ENCODE results near the gene PTGIS. TPM values are rescaled to one million over a fixed set of nuclear protein-coding genes. Genes with fewer than 3 reads are reported as not detected.

PTGIS gene
- total and polyA plus RNA-seq, 2 donors (not counting 1 experiment from before 2014, with no cell fraction given) = not detected

DNA sequence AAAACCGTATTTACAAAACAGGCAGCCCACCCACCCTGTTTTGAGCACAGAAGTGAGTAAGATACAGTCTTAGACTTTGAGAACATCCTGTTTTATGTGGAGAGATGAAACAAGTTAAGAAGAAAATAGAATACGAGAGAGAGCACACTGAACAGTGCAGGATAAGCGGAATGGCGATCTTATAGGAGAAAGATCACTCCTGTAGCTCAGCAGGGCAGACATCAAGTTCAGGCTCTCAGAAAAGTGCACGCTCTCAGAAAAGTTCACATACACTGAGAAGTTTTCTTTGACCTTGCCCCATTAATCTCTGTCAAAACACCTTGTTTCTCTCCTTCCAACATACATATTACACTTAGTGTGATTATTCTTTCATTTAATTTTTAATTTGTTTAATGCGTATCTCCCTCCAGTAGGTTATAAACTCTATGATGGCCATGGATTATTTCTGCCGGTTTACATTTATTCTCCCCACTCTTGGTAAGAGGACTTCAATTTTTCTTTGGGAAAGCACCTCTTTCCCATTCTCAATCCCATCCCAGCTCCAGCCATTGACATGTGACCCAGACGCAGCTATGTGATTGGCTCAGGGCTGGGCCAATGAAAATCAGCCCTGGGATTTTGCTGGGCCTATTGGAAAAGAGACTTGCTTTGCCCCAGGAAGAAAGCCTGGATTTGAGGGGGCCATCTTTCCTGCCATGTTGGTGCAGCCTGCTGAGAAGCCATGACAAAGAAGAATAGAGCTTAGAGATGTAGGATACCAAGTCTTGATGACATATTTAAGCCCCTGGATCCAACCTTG is 101.6 kb downstream of the PTGIS start:
- Mint-ChIP-seq H3K4me1 (no peaks in the 10 kb centered on the region), H3K9me3 (ENCODE audit: insufficient read depth) (no peaks in the 10 kb centered on the region), H3K4me3 (no peak overlapping the region), H3K27ac (no peak overlapping the region), H3K27me3 (peaks cover 57% of the 10 kb centered on the region)
- Histone ChIP-seq H3K36me3 (replicated peaks in 1 of 2; ENCODE audit: control extremely low read depth in 1 of 2, control insufficient read depth in 1 of 2, extremely low read depth in 1 of 2, insufficient read depth in 2 of 2, low read length in 1 of 2) (no peaks in the 10 kb centered on the region), H3K27ac (ENCODE audit: low read length in 2 of 2) (no peak overlapping the region), H3K4me1 (ENCODE audit: control insufficient read depth in 2 of 2, insufficient read depth in 2 of 2, low read length in 2 of 2) (no peaks in the 10 kb centered on the region), H3K79me2 (ENCODE audit: control insufficient read depth, insufficient read depth, low read length) (no peaks in the 10 kb centered on the region), H3K9me3 (ENCODE audit: control extremely low read depth in 1 of 3, control insufficient read depth in 2 of 3, insufficient read depth in 1 of 3, low read length in 2 of 3) (no peaks in the 10 kb centered on the region), H3K4me2 (replicated peaks; ENCODE audit: low read depth, low read length, poor library complexity, severe bottlenecking) (no peak overlapping the region), H2AFZ (ENCODE audit: insufficient read depth, low read depth, low read length, poor library complexity, severe bottlenecking) (no peak overlapping the region), H3K9ac (ENCODE audit: low read length) (no peak overlapping the region), H3K27me3 (replicated peaks in 1 of 4; ENCODE audit: control extremely low read depth in 1 of 4, control insufficient read depth in 3 of 4, insufficient read depth in 4 of 4, low read length in 3 of 4) (peaks cover 0 to 18% (median 2%) of the 10 kb centered on the region in 4 experiments), H4K20me1 (ENCODE audit: control insufficient read depth, insufficient read depth, low read length, poor library complexity, severe bottlenecking) (no peaks in the 10 kb centered on the region), H3K4me3 (ENCODE audit: control extremely low read depth in 1 of 5, extremely low read depth in 1 of 5, insufficient read depth in 1 of 5, low read depth in 2 of 5, low read length in 4 of 5) (no peak overlapping the region)
- no peak for TF ChIP-seq EZH2 (IDR thresholded peaks at IDR 0.05; ENCODE audit: borderline replicate concordance, insufficient read depth, low read depth, low read length, poor library complexity, severe bottlenecking)
- TF ChIP-seq, protein P1, sequence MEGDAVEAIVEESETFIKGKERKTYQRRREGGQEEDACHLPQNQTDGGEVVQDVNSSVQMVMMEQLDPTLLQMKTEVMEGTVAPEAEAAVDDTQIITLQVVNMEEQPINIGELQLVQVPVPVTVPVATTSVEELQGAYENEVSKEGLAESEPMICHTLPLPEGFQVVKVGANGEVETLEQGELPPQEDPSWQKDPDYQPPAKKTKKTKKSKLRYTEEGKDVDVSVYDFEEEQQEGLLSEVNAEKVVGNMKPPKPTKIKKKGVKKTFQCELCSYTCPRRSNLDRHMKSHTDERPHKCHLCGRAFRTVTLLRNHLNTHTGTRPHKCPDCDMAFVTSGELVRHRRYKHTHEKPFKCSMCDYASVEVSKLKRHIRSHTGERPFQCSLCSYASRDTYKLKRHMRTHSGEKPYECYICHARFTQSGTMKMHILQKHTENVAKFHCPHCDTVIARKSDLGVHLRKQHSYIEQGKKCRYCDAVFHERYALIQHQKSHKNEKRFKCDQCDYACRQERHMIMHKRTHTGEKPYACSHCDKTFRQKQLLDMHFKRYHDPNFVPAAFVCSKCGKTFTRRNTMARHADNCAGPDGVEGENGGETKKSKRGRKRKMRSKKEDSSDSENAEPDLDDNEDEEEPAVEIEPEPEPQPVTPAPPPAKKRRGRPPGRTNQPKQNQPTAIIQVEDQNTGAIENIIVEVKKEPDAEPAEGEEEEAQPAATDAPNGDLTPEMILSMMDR (IDR thresholded peaks at IDR 0.05) = no peak
- ATAC-seq (ENCODE audit: low read depth) (no peak), DNase-seq (no peak)
- CTCF ChIA-PET = no interaction called here
- intact Hi-C loops (cut with micrococcal nuclease) = no loop called here
- WGBS (ENCODE audit: insufficient coverage) = 91% methylated on average over 4 of the region's 8 CpGs
- POLR2A ChIA-PET = no interaction called here

DNA sequence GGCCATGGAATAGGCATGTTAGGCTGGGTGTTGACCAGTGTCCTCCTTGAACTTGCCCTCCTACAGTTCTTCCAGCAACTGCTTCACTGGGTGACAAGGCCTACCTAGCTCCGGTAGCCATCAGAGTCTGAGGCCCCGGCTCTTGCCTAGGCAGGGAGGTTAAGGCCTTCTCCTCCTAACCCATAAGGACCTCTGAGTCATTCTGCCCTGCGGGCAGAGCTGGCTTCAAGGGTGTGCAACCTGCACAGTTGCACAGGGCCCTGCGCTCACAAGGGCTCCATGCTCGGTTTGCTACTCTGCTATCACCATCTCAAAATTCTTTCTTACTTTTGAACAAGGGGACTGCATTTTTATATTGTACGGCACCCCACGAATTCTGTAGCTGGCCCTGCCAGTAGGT is 103.4 kb downstream of the PTGIS start:
- H3K27ac Mint-ChIP-seq = no peak overlapping the region
- Histone ChIP-seq H3K79me2 (ENCODE audit: control insufficient read depth, insufficient read depth, low read length) (no peaks in the 10 kb centered on the region), H2AFZ (ENCODE audit: insufficient read depth, low read depth, low read length, poor library complexity, severe bottlenecking) (no peak overlapping the region), H4K20me1 (ENCODE audit: control insufficient read depth, insufficient read depth, low read length, poor library complexity, severe bottlenecking) (no peaks in the 10 kb centered on the region), H3K9ac (ENCODE audit: low read length) (no peak overlapping the region), H3K4me3 (ENCODE audit: control extremely low read depth in 1 of 5, extremely low read depth in 1 of 5, insufficient read depth in 1 of 5, low read depth in 2 of 5, low read length in 4 of 5) (no peak overlapping the region), H3K4me1 (ENCODE audit: control insufficient read depth in 2 of 2, insufficient read depth in 2 of 2, low read length in 2 of 2) (no peaks in the 10 kb centered on the region), H3K27ac (ENCODE audit: low read length in 2 of 2) (no peak overlapping the region), H3K36me3 (replicated peaks in 1 of 2; ENCODE audit: control extremely low read depth in 1 of 2, control insufficient read depth in 1 of 2, extremely low read depth in 1 of 2, insufficient read depth in 2 of 2, low read length in 1 of 2) (no peaks in the 10 kb centered on the region), H3K27me3 (replicated peaks in 1 of 4; ENCODE audit: control extremely low read depth in 1 of 4, control insufficient read depth in 3 of 4, insufficient read depth in 4 of 4, low read length in 3 of 4) (peaks cover 0 to 13% (median 2%) of the 10 kb centered on the region in 4 experiments), H3K9me3 (ENCODE audit: control extremely low read depth in 1 of 3, control insufficient read depth in 2 of 3, insufficient read depth in 1 of 3, low read length in 2 of 3) (no peaks in the 10 kb centered on the region), H3K4me2 (replicated peaks; ENCODE audit: low read depth, low read length, poor library complexity, severe bottlenecking) (no peak overlapping the region)
- ChIA-PET POLR2A (no interaction called here), CTCF (no interaction called here)
- H3K9me3 Mint-ChIP-seq (ENCODE audit: insufficient read depth) = no peaks in the 10 kb centered on the region
- WGBS (ENCODE audit: insufficient coverage) = 91% methylated on average over 7 of the region's 7 CpGs
- no peak overlapping the region for H3K4me3 Mint-ChIP-seq
- intact Hi-C loops (cut with micrococcal nuclease) = no loop called here
- no peak for ATAC-seq (ENCODE audit: low read depth)
- H3K4me1 Mint-ChIP-seq = no peaks in the 10 kb centered on the region
- DNase-seq = no peak
- H3K27me3 Mint-ChIP-seq = peaks cover 40% of the 10 kb centered on the region
- TF ChIP-seq EZH2 (IDR thresholded peaks at IDR 0.05; ENCODE audit: borderline replicate concordance, insufficient read depth, low read depth, low read length, poor library complexity, severe bottlenecking) = no peak
- TF ChIP-seq, protein P1 (IDR thresholded peaks at IDR 0.05) = no peak
